Stimulated activated CD8-positive, alpha-beta memory T cell treated with anti-CD3 and anti-CD28 coated beads, Interleukin-7, amount 100 ng/mL, for 1 hour (primary cell): ENCODE results near the gene ANKFY1.

ENCODE experiments used
- DNase-seq, 2 donors: peaks; one replicate each; pipeline ENCODE4 v3.0.0-alpha.2; 2020; ENCODE audit warnings: low read depth in 2 of 2

ANKFY1 gene

DNA sequence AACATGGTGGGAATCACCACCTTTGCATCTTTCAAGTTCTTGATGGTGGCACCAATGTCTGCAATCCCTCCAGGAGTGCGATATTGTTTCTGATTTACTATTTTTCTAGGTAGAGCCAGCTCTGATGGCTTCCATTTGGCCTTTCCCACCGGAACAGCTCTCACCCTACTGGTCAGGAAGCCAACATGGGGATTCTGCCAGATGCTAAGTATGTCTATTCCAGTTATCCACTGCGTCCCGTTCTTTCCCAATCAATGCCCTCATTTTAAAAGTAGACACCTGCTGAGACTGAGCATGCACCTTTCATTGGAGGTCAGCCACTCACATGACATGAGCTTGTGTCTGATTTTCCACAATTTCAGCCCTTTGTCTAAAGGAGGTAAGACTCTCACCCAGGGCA is 144.5 kb downstream of the ANKFY1 start:
- DNase-seq: no peak

DNA sequence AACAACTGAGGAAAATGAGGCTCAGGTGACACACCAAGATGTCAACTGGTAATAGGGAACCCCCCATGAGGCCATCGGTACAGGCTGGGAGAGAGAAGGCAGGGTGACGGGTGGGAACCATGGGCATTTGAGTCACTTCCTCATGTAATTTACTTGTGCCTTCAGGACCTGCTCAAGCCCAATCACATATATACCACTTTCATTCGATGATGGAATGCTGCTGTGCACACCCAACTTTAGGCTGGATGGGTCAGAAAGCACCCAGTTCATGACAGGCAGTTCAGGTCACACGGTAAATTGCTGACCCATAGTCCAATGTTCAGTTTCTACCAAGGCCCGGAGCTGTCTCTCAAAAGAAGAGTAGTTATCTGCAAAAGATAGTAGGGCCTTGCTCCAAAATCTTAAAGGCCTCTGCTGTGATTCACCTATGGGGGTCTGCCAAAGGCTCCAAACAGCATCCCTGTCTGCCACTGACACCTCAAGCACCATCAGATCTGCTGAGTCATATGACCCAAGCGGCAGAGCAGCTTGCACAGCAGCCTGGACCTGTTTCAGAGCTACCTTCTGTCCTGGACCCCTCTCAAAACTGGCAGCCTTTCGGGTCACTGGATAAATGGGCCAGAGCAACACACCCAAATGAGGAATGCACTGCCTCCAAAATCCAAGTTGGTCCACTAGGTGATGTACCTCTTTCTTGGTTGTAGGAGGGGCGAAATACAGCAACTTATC is 145.6 kb downstream of the ANKFY1 start:
- no peak for DNase-seq

DNA sequence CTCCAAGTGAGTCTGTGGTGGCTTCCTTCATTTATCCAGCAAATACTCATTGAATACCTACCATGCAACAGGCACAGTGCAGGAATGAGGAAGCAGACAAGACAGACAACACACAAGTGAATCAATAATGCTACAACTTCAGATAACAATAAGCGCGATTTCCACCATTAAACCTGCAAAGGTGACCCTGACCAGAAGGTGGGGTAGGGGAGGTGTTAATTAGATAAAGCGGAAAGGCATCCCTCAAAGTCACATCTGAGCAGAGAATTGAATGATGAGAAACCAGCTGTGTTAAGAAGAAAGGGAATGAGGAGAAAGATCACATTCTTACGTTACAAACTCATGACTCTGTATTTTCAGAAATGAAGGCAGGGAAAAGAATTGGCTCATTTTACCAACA is 147.3 kb downstream of the ANKFY1 start:
- DNase-seq: no peak
